ENCODE measurements around the gene CSNK2A1. TPM values are rescaled to one million over a fixed set of nuclear protein-coding genes. Genes with fewer than 3 reads are reported as not detected.

Gene CSNK2A1
- total RNA-seq, 1 experiment from 2014 or later = 229 TPM

DNA sequence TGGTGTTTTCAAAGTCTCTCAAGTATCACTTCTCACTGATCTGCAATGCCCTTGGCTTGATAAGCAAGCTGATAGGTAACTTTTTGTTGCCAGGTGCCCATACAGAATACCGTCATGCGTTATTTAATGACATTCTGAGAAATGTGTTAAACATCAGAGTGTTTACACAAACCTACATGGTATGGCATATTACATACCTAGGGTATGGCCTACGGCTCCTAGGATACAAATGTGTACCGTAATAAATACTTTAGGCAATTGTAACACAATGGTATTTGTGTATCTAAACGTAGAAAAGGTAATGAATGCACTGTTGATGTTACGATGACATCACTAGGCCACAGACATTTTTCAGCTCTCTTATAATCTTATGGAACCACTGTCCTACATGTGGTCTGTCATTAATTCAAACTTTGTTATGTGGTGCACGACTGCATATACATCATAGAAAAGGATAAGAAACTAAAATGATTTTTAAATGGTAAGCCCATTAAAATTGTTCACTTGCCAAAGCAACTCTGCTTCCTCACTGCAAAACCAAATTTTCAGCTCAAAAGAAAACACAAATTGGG is 35.7 kb downstream of the CSNK2A1 start:
- no peak for TF ChIP-seq CTCF (conservative IDR thresholded peaks at IDR 0.05)
- H2BK120ac ChIP-seq (ENCODE audit: low read depth, low read length, poor library complexity, severe bottlenecking) = no peak overlapping the region
- H4K20me1 ChIP-seq (ENCODE audit: control insufficient read depth, insufficient read depth, insufficient read length) = no peaks in the 10 kb centered on the region
- no CpG with 5 or more reads among the region's 7 CpGs for WGBS (ENCODE audit: extremely low coverage, insufficient read length, low lambda C conversion rate)
- H4K91ac ChIP-seq (ENCODE audit: insufficient read length, low read depth, low read length) = no peak overlapping the region
- H3K4ac ChIP-seq (ENCODE audit: low read depth, low read length) = no peak overlapping the region
- no peak overlapping the region for H2BK5ac ChIP-seq (ENCODE audit: insufficient read length, low read length)
- H4K8ac ChIP-seq (replicated peaks; ENCODE audit: insufficient read length, low read depth, low read length) = no peak overlapping the region
- H3K18ac ChIP-seq (ENCODE audit: insufficient read length, low read depth, low read length) = no peak overlapping the region
- Mint-ChIP-seq H3K4me3 (no peak overlapping the region), H3K27me3 (ENCODE audit: low read depth) (no peaks in the 10 kb centered on the region), H3K36me3 (ENCODE audit: insufficient read depth in 1 of 3, low read depth in 3 of 3) (peaks cover 25 to 53% (median 47%) of the 10 kb centered on the region in 3 experiments; a peak in 6 of 7 replicates), H3K9me3 (no peaks in the 10 kb centered on the region; a peak in 1 of 5 replicates), H3K4me1 (no peaks in the 10 kb centered on the region), H3K27ac (no peak overlapping the region)
- no peaks in the 10 kb centered on the region for H3K4me1 ChIP-seq (ENCODE audit: insufficient read depth, low read length)
- H2AFZ ChIP-seq (ENCODE audit: low read length) = no peak overlapping the region
- no peak overlapping the region for H3K14ac ChIP-seq (ENCODE audit: insufficient read depth, low read length)
- no peak overlapping the region for H3K56ac ChIP-seq (ENCODE audit: insufficient read length, low read depth, low read length)
- no peak for DNase-seq
- H4K5ac ChIP-seq (ENCODE audit: insufficient read length, low read depth, low read length) = no peak overlapping the region
- H3K9me3 ChIP-seq (ENCODE audit: control insufficient read depth, low read depth, low read length) = no peaks in the 10 kb centered on the region
- H3T11ph ChIP-seq (ENCODE audit: low read length) = no peak overlapping the region
- no peak overlapping the region for H3K27ac ChIP-seq (ENCODE audit: insufficient read length, low read depth, low read length)
- H2BK12ac ChIP-seq (ENCODE audit: insufficient read length, low read depth, low read length) = no peak overlapping the region
- H3K9ac ChIP-seq (ENCODE audit: extremely low read depth, insufficient read length, low read length) = no peak overlapping the region
- H3K23ac ChIP-seq (ENCODE audit: insufficient read length, low read depth, low read length) = no peak overlapping the region
- no peak overlapping the region for H3K4me2 ChIP-seq (ENCODE audit: insufficient read depth, insufficient read length, low read length)
- H3K79me2 ChIP-seq (ENCODE audit: insufficient read depth, low read length) = peaks cover 25% of the 10 kb centered on the region; the same call in 1 of the 2 replicates
- H2AK5ac ChIP-seq (ENCODE audit: insufficient read length, low read length) = no peak overlapping the region
- no peaks in the 10 kb centered on the region for H3K23me2 ChIP-seq (ENCODE audit: insufficient read length, low read depth, low read length, poor library complexity, severe bottlenecking)
- H3K79me1 ChIP-seq (ENCODE audit: insufficient read depth, low read depth, low read length, poor library complexity, severe bottlenecking) = peaks cover 19% of the 10 kb centered on the region
- no peak overlapping the region for H2BK20ac ChIP-seq (ENCODE audit: low read depth, low read length, poor library complexity, severe bottlenecking)
- H3K27me3 ChIP-seq (ENCODE audit: insufficient read depth, low read length) = no peaks in the 10 kb centered on the region
- H2BK15ac ChIP-seq (ENCODE audit: low read depth, low read length) = no peak overlapping the region
